ENCODE measurements around the gene ATP1A3.
"Not testable (repeated sequence)": the region's sequence is repeated elsewhere in the genome, so short reads cannot be mapped to it uniquely, and the experiment has no call there.

Gene ATP1A3

DNA sequence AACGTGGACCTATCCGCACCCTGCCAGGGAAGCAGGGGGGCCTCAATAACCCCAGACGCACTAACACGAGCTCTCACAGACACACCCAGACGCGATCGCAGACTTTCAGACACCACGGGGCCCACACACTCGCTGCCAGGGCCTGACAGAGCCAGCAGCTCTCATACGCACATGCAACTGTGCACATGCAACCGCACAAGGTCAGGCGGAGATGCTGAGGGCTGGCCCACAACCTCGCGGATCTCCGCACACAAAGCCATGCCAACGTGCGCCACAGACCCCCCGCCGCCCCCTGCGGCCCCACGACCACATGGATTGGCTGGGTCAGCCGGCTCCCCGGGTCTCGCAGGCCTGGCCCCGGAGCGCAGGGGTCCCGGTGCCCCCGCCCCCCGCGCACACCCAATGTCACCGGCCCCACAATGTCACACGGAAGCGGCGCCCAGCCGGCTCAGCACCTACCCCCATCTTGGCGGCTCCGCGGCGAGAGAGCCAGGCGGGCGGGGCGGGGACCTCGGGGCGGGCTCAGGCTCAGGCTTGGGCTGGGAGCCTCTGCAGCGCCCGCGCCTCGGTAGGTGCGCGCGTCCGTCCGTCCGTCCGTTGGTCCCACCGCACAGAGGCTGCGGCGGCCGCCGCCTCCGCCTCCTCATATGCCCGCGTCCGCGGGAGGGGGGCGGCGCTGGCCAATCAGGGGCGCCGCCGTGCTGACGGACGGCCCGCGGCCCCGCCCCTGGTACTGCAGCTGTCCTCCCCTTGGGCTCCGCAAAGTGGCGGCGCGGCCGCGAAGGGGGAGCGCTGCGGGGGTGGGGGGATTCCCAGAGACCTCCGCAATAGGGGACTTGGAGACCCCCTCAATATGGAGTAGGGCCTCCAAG lies at the start of gene ATP1A3:
Gene ATP1A3 (minus strand): TSS at position 619 of the 872 bp plus-strand sequence. CDS start 154 bp downstream, at position 465.
- DNase-seq (ENCODE audit: low read depth, low spot score), result no peak

GRCh38 chr19:42042455-42043170 lies 48.6 kb upstream of the ATP1A3 start:
- DNase-seq (ENCODE audit: low read depth, low spot score), result no peak

- DNase-seq (ENCODE audit: low read depth, low spot score), result not testable (repeated sequence)
Observed at GRCh38 chr19:42040491-42040890, 46.5 kb upstream of the ATP1A3 start.

DNA sequence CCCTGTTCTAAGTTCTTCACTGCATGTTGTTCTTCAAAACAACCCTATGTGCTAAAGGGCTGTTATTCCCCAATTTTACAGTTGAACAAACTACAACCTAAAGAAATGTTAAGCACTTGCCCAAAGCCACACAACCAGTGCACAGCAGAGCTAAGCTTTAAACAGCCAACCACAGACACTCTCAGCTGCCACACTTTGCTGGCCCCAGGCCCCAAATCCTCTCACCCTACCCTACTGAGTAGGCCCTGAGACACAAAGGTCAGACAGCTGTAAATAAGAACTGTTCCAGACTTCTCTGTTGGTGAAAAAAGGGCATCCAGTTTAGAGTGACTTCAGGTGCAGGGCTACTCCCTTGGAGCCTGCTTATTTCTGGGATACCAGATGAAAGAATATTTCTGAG lies 46.0 kb upstream of the ATP1A3 start:
- no peak for DNase-seq (ENCODE audit: low read depth, low spot score)

- DNase-seq (ENCODE audit: low read depth, low spot score), result no peak
Observed at GRCh38 chr19:42038666-42039065, 44.6 kb upstream of the ATP1A3 start.

GRCh38 chr19:42037649-42038048 lies 43.6 kb upstream of the ATP1A3 start:
- no peak for DNase-seq (ENCODE audit: low read depth, low spot score)

DNA sequence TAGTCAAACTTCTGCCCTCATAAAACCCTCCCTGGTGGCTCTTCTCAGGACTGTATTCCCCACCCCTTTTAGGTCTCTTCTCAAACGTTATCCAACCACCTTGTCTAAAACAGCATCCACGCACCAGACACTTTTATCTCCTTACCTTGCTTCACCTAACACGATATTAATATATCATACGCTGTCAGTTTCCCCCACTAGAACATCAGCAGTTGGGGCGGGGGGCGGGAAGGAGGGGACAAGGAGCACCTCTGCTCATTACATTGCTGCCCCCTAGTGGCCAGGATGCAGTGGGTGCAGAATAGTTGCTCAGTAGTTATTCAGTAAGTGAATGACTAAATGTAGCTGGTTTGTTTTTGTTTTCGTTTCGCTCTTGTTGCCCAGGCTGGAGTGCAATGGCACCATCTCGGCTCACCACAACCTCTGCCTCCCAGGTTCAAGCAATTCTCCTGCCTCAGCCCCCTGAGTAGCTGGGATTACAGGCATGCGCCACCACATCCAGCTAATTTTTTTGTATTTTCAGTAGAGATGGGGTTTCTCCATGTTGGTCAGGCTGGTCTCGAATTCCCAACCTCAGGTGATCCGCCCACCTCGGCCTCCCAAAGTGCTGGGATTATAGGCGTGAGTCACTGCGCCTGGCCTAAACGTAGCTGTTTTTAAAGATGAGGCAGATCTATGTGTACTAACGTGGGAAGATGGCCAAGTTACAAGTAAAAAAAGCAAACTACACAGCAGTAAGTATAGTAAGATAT lies 40.8 kb upstream of the ATP1A3 start:
- DNase-seq (ENCODE audit: low read depth, low spot score), result peak; percentile 15

DNA sequence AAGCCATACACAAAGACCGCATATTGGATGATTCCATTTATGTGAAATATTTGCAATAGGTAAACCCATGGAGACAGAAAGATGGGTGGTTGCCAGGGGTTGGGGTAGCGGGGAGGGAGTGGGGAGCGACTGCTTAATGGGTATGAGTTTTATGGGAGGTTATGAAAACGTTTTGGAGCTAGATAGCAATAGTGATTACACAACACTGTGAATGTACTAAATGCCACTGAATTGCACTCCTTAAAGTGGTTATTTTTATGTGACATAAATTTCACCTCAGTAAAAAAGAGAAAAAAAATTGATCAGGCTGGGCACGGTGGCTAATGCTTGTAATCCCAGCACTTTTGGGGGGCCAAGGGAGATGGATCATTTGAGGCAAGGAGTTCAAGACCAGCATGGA lies 39.4 kb upstream of the ATP1A3 start:
- DNase-seq (ENCODE audit: low read depth, low spot score), result no peak

GRCh38 chr19:42032431-42032830 lies 38.4 kb upstream of the ATP1A3 start:
- no peak for DNase-seq (ENCODE audit: low read depth, low spot score)

DNA sequence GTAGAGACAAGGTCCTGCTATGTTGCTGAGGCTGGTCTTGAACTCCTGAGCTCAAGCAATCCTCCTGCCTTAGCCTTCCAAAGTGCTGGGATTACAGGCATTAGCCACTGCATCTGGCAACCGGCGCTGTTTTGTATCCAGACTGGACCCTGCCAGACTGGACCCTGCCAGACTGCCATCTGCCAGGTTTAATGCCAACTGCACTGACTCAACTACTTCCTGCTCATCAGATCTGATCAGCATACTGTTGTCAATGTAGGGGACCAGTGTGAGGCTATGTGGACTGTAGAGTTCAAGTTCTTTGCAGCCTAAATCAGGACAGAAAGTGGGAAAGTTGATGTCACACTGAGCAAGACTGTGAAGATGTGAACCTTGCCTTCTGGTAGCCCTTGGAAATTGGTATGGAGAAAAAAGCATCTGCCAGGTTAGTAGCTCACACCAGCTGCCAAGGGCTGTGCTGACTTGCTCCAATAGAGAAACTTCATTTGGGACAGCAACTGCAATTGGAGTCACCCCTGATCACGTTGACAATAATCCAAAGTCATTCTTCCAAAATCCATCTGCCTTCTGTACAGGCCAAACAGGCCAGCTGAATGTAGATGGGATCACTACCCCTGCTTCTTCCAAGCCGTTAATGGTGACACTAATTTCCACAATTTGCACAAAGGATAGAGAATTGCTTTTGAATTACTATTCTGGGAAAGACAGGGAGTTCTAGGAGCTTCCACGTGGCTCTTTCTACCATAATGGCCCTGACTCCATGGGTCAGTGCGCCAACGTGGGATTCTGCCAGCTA lies 36.8 kb upstream of the ATP1A3 start:
- no peak for DNase-seq (ENCODE audit: low read depth, low spot score)

GRCh38 chr19:42028304-42029216 lies 34.5 kb upstream of the ATP1A3 start:
- no peak for DNase-seq (ENCODE audit: low read depth, low spot score)

DNA sequence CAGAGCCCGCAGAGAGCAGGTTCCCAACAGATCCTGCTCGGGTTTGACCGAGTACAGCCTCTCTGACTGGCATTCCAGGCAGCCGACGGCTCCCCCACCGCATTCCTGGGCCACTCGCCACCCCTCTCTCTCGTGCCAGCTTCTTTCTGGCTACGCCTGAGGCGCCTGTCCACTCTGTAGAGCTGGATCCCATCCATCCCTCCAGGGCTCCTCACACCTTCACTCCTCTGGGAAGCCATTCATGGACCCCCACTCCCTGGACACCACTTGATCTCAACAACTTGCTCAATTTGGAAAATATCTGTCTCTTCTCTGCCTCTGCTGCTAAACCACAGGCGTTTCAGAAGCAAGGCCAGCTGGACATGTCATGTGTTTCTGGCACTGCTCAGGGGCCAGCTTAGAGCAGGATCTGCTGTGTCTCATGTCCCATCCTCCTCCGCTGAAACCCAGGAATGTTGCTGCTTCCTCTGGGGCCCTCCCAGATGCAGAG lies 30.6 kb upstream of the ATP1A3 start:
- no peak for DNase-seq (ENCODE audit: low read depth, low spot score)

- no peak for DNase-seq (ENCODE audit: low read depth, low spot score)
Observed at GRCh38 chr19:42023943-42024260, 29.9 kb upstream of the ATP1A3 start.

- no peak for DNase-seq (ENCODE audit: low read depth, low spot score)
Observed at GRCh38 chr19:42023121-42023942, 29.3 kb upstream of the ATP1A3 start.

DNA sequence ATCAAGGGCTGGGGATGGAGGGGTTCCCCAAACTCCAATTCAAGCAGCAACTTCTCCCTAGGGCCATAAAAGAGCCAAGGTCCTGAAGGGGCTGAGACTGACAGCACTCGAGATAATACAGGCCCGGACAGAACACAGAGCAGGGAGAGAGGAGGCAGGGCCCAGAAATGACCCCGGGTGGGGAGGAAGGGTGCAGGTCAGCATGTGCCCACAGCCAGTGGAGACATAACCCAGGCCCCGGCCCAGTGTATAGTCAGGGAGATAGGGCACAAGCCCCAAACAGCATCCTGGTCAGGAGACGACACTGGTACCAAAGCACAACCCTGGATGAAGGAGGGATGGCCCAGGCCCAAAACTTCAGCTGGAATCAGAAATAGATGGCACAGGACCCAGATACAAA lies 28.6 kb upstream of the ATP1A3 start:
- no peak for DNase-seq (ENCODE audit: low read depth, low spot score)

DNA sequence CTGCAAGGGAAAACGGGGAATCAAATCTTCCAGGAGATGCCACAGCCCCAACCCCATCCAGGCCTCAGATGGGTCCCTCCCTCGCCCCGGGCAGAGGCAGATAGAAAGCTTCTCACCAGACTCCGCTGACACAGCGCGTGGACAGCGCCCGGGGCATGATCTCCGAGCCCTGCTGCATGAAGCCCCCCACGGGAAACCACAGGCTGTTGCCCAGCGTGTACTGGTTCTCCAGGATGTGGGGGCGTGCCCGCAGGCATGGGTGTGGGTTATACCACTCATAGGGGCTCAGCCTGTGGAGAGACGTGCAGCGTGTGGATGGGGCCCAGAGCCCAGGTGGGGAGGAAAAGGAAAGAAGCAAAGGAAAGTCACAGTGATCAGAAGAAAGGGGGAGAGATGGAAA lies 27.2 kb upstream of the ATP1A3 start:
- DNase-seq (ENCODE audit: low read depth, low spot score), result no peak

DNA sequence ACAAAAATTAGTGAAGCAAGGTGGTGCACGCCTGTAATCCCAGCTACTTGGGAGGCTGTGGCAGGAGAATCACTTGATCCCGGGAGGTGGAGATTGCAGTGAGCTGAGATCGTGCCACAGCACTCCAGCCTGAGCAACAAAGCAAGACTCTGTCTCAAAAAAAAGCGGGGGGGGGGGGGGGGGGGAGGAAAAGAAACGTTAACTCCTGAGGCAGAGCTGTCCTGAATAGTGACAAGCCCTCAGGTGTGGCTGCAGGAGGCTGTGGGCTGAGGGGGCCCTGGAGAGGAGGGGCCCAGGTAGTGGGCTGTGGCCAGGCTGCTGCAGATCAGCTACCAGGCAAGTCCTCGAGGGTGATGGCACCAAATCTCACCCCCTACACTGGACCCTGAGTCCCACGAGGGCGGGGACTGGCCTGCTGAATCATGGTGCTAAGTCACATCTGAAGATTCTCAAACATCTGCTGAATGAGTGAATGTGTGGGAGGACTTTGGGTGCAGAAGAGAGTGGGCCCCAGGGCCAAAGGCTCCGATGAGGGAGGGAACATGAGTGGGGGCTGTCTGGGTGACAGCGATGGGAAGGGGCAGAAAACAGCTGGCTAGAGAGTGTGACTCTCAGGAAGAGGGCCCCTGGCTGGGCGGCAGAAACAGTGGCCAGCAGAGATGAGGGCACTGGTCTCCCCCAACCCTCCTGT lies 24.6 kb upstream of the ATP1A3 start:
- DNase-seq (ENCODE audit: low read depth, low spot score), result no peak

DNA sequence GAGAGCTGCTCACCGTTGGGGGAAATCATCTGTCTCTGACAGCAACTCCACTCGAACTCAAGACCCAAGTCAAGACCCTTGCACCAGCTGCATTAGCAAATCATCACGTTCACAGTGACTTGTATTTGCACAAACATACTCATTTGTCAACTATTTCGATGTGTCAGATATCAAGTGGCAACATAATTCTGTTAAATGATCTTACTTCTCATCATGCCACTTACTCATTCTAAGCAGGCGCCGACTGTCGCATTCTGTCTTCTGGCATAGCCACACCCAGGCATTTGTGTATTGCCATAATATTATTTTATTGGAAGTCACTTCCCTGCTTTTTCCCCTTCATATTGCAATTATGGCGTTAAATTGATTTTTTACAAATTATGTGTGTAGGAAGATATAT lies 23.0 kb upstream of the ATP1A3 start:
- no peak for DNase-seq (ENCODE audit: low read depth, low spot score)

DNA sequence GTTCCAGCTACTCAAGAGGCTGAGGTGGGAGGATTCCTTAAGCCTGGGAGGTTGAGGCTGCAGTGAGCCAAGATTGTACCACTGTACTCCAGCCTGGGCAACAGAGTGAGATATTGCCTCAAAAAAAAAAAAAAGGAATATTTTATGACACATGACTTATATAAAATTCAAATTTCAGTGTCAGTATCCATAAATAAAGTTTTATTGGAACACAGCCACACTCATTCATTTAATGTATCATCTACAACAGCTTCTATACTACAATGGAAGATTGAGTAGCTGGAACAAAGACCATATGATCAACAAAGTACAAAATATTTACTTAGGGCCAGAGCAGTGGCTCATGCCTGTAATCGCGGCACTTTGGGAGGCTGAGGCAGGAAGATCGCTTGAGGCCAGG lies 18.7 kb upstream of the ATP1A3 start:
- not testable (repeated sequence) for DNase-seq (ENCODE audit: low read depth, low spot score)

Data from smooth muscle cell of the brain vasculature (primary cell).